A172 (cell line): ENCODE data around the gene ADAT1. TPM values are rescaled to one million over a fixed set of nuclear protein-coding genes. Genes with fewer than 3 reads are reported as not detected.

ENCODE experiments used
- DNase-seq: peaks from one replicate; pipeline ENCODE4 v3.0.0-alpha.2; 2015; ENCODE audit warnings: low spot score
- total RNA-seq: library from RNA; depleted of rRNA; stranded (reverse); fragments of >200 nt; shearing (Covaris generic); gene quantifications from 2 replicates; pipeline ENCODE4 v1.2.3, GENCODE V29; 2014

Gene ADAT1
- total RNA-seq, 1 experiment from 2014 or later, result 117 TPM

- no peak for DNase-seq
Measured at GRCh38 chr16:75576384-75576811, 46.7 kb downstream of the ADAT1 start.

GRCh38 chr16:75575958-75576357 is 47.1 kb downstream of the ADAT1 start:
- no peak for DNase-seq

GRCh38 chr16:75573955-75574354 is 49.1 kb downstream of the ADAT1 start:
- no peak for DNase-seq

- no peak for DNase-seq
Measured at GRCh38 chr16:75572864-75573542, 50.1 kb downstream of the ADAT1 start.

- no peak for DNase-seq
Measured at GRCh38 chr16:75570396-75571065, 52.5 kb downstream of the ADAT1 start.

- no peak for DNase-seq
Measured at GRCh38 chr16:75567911-75568310, 55.2 kb downstream of the ADAT1 start.

- no peak for DNase-seq
Measured at GRCh38 chr16:75566758-75567255, 56.3 kb downstream of the ADAT1 start.

GRCh38 chr16:75566040-75566757 is 56.9 kb downstream of the ADAT1 start, which contains the start of gene GABARAPL2:
Gene GABARAPL2, plus strand, starts transcription at chr16:75566379. Its CDS starts 108 bp downstream, at chr16:75566487.
- peak; percentile 62 for DNase-seq

GRCh38 chr16:75565640-75566039 is 57.4 kb downstream of the ADAT1 start:
- no peak for DNase-seq

GRCh38 chr16:75559564-75560372 is 63.3 kb downstream of the ADAT1 start:
- DNase-seq, result peak; percentile 28

- DNase-seq, result no peak
Measured at GRCh38 chr16:75558846-75559401, 64.2 kb downstream of the ADAT1 start.

GRCh38 chr16:75556431-75556950 is 66.6 kb downstream of the ADAT1 start:
- DNase-seq, result no peak

GRCh38 chr16:75555707-75556430 is 67.2 kb downstream of the ADAT1 start, which contains the start of gene TMEM231:
Gene TMEM231, minus strand, starts transcription at chr16:75556252. Its CDS starts 43 bp downstream, at chr16:75556209.
- peak; percentile 89 for DNase-seq

GRCh38 chr16:75555213-75555706 is 67.8 kb downstream of the ADAT1 start:
- DNase-seq, result peak; percentile 91

- no peak for DNase-seq
Measured at GRCh38 chr16:75552951-75553350, 70.1 kb downstream of the ADAT1 start.

- peak; percentile 91 for DNase-seq
Measured at GRCh38 chr16:75550211-75550662, 72.8 kb downstream of the ADAT1 start.
